HG02588 (cell line): Measurements from ENCODE around the gene CPNE1.

Experiments used
- ATAC-seq: cut with Tn5 transposase; IDR thresholded peaks from one replicate; pipeline ENCODE4 v1.9.1; 2021; ENCODE audit warnings: mild to moderate bottlenecking, moderate library complexity; ENCODE audit not compliant: unreplicated experiment

CPNE1 gene

DNA sequence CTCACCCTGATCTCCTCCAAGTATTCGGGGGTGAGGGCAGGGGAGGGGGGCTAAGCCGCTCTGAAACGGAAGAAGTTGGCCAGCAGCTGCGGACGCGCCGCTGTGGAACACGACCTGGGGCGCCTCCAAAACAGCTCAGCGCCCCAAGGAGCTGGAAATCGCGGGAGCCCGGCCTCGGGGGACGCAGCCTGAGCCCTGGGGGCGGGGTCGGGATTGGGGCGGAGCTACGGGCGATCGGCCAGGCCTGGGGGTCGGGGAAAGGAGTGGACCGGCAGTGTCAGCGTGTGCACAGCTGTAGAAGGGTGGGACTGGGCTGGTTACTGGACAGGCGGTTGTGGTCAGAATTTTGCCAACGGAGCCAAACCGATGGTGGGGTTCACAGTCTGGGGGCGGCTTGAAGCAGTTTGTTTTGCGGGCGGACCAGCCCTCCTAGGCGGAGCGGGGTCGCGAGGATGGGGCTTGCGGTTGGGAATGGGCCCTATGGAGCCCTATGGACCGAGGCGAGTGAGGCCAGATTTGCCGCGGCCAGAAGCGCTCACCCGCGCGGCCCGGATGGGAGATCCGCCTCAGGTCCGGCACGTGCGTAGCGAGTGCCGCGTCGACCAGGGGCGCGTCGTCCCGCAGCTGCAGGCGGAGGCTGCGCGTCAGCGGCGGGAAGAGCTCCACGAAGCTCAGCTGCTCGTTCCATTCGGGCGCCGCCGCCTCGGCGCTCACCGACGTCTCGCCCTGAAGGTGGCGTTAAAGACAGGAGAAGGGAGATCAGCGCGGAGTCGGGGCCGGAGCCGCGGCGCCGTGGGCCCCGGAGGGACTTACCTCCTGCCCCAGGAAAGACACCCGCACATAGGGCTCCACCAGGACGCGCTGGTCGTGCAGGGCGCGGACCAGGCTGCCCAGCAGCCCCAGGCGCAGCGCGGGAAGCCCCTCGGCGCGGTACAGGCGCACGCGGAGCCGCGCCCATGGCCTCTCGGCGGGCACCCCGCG lies 63.4 kb downstream of the CPNE1 start:
- ATAC-seq: no peak

DNA sequence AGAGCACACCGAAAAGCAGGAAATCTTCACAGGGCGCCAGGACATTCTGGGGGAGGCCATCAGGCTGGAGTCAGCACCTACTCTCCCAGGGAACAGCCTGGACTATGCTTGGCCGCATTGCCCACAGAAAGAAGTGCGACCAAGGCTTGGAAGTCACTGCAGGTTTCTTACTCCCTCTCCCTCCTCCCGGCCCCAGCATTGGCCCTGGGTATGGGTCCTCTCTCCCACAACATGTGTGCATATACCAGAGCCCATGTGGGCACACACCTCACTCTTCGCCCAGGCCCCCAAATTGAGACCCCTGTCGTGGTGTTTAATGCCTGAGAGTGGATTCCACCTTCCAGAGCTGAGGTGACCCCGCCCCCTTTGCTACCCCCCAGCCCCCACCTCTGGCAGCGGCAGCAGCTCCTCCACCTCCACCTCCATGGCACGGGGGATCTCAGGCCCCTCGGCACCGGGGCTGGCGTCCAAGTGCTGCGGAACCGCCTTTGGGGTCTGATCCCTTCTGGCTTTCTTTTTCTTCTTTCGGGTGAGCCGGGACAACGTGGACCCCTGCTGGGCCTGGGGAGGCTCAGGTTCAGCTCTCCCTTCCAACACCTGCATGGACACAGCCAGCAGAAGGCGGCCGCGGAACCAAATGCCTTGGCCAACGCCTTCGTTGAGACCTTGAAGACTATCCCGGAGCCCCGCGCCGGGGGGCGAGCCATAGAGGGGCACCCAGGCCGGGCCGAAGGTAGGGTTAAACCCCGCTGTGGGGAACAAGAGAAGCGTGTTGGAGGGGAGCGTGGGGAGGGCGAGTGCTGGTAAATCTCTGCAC lies 64.3 kb downstream of the CPNE1 start:
- ATAC-seq: no peak

DNA sequence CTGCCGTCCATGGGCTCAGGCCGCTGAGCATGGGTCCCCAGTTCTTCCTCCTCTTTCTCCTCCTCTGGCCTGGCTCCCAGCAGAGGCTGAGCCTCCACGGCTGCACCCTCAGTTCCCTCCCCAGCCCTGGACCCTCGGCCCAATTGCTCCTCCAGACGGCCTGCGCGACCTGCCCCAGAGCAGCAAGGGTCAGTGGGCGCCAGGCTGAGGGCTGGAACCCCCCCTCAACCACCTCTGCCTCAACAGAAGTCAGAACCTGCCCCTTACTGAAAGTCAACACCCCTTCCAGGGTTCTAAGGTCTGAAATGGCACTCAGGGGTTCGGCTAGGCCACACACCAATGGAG lies 65.0 kb downstream of the CPNE1 start:
- no peak for ATAC-seq

DNA sequence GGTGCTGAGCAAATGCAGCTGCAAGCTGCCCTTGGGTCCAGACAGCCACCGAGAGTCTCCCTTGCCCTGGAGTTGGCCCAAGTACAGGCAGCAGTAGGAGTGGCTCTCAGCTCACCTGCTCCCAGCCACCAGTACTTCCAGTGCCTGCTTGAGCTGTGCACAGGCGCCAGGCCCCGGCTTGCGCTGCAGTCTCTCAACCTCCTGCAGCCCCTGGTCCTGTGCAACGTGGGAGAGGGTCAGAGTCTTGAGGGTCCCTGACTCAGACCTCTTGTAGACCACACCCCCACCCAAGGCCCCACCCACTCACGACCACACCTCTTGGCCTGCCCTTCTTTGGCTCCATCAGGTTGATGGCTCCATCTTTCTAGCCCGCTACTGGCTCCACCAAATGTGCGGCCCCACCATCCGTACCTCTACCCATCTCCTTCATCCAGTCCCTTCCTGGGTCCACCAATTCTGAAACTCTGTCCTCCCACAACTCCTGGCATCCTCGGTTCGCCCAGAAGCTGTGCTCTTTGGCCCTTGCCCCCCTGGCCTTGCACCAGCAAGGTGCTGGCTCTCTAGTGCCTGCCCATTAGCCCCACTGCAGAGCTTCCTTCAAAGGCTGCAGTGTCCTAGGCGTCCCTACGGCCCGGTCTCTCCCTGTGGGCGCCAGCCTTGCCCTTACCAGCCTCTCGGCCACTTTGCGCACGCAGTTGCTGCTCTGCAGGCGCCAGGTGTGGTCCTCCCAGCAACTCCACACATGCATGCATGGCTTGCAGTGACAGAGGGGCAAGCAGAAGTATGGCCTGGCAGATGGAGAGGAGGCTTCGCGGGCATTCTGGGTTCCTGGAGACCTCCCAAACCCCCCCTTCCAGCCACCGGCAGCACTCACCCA lies 65.6 kb downstream of the CPNE1 start:
- no peak for ATAC-seq

DNA sequence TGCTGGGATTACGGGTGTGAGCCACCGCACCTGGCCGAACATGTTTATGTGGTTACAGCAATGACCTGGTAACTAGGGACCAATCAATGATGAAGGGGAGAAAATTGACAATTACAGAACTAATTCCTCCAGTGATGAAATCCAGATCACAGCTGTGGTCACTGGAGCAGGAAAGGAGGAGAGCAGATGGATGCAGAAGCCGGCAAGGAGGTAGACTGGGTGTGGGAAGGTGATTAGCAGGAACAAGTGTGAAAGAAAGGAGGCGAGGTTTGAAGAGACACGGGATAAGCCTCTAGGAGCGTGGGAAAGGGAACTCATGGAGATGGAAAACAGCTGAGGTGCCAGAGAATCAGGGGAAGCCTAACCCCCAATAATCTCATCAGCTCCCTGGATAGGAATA lies 66.2 kb downstream of the CPNE1 start:
- ATAC-seq: no peak

DNA sequence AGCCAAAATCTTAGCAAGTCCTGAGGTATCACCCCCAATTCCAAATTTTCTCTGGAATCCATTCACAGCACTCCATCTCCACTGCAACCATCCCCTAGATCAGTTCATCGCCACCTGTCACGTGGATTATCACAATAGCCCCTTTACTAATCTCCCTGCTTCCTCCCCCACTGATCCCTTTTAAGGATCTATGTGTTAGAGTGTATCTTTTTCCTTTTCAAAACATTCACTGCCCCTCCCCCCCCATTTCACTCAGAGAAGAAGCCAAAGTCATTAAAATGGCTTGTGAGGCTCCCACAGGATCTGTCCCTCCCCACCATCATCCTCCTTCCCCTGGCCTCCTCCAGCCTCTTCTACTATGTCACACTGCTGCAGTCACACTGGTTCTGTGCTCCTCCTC lies 67.5 kb downstream of the CPNE1 start:
- no peak for ATAC-seq

DNA sequence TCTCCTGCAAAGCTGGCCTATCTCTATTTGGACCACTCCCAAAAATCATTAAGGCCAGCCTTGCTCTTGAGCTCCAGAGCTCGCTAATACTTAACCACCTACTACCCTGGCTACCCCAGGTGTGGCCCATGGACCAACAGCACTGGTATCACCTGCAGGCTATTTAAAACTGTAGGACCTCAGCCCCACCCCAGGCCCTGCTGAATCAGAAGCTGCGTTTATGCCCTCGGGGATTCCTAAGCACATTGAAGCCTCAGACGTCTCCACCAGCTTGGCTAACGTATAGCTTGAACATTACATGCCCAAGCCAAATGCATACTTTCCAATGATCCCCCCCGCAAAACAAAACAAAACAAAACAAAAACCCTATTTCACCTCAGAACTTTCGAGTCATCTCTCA lies 68.8 kb downstream of the CPNE1 start:
- no peak for ATAC-seq

DNA sequence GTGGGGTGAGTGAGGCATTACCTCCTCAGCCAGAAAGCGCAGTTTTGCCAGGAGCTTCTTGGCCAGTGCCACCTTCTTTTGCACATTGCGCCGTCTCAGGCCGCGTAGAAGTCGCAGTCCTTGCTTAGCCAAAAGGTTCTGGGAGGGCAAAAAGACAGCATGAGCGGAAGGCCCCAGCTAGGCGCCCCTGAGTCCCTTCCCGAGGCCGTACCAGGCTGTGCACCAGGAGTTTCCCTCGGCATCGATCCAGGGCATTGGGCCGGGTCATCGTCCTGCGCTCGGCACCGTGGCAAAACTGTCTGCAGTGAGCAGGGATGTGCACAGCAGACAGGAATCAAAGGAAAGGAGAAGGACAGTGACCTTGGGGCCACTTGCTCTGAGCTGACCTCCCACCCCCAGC lies 69.2 kb downstream of the CPNE1 start:
- no peak for ATAC-seq

DNA sequence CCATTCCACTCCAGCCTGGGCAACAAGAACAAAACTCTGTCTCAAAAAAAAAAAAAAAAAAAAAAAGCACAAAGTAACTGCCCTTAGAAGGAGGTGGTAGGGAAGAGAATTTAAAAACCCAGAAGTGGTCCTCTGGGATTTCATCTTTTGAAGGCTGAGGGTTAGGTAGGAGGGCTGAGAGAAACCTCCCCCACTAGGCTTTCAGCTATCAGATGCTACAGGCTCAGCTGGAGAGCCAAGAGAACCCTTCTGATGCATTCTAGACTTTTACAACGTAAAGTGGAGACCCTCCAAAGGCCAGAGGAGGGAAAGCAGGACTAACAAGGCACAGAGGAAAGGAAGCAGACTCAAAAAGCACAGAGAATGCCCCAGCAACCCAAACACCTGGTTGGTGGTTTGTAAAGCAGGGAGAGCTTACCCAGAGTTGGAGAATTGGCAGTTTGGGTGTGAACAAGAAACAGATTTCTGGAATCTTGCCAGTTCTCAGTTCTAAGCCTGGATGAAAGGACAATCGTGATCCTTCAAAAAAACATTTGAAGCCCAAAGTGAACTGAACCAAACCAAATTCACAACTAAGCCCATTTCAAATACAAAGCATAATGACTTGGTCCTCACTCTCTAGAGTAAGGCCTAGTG lies 72.2 kb downstream of the CPNE1 start:
- no peak for ATAC-seq

DNA sequence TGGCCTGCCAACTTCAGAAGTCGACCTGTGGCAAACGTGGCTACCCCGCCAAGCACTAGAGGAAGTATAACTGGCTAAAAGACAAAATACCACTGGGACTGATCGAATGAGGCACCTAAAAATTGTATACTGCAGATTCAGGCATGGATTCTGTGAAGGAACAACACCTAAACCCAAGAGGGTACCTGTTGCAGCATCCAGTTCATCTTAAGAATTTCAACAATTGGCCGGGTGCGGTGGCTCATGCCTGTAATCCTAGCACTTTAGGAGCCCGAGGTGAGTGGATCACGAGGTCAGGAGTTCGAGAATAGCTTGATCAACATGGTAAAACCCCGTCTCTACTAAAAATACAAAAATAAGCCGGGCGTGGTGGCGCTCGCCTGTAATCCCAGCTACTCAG lies 76.3 kb downstream of the CPNE1 start:
- ATAC-seq: no peak

DNA sequence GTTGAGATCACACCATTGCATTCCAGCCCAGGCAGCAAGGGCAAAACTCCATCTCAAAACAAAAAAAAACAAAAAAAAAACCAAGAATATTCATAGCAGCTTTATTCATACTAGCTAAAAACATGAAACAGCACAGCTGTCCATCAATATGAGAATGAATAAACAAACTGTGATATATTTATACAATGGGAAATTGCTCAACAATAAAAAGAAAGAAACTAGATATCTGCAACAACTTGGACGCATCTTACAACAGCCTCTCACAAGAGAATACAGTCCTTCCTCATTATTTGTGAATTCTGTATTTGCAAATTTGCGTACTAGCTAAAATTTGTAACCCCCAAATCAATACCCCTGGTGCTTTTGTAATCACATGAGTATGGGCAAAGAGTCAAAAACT lies 77.3 kb downstream of the CPNE1 start:
- ATAC-seq: no peak

DNA sequence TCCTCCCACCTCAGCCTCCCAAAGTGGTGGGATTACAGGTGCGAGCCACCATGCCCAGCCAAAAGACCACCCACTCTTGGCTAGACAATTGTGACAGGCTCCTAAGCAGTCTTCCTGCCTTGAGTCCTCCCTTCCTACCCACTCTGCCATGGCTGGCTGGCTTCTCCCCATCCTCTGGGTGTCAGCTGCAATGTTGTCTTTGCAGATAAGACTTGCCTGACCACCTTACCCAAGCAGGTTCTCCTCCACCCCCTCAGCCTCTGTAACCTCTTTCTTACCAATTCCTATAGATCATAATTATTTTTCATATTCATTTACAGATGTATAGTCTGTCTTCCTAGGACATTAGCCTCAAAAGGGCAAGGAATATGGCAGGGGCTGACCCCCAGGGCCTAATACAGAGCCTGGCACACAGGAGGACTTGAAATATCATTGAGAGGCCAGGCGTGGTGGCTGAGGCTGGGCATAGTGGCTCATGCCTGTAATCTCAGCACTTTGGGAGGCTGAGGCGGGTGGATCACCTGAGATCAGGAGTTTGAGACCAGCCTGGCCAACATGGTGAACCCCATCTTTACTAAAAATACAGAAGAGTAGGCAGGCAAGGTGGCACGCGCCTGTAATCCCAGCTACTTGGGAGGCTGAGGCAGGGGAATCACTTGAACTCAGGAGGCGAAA lies 77.8 kb downstream of the CPNE1 start:
- ATAC-seq: no peak

DNA sequence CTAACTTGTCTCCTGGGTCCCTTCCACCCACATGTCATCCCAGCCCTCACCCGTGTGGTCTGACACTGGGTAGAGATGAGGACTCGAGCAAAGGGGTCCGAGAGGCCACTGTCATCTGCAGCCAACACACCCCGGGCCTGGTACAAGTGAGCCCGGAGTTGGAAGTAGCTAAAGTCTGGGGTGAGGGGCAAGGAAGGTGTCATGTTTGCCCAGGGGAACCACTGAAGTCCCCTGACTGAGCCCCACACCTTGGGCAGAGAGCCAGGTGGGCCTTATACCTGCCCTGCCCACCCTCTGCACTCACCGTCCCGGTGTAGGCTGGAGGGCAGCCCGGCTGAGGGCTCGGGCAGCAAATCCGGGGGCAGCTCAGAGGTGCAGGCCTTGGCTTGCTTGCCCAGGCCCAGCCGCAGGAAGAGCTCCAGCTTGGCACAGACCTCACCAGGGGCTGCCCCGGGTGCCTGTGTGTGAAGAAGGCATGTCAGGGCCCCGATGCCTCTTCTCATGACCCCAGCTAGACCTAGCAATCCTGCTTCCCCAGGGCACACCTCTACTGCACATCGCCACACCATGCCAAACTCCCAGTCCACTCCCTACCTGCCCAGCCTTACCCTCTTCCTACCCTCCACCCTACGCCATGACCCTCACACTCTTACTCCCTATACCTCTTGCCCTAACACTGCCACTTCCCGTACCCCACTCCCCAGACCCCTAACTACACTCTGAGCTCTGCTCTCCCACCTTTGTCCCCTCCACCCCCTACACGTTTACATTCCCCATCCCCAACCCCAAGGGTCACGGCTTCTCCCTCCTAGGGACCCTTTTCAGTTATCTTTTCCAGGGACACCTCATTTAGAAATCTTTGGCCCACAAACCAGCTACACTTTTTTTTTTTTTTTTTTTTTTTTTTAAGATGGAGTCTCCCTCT lies 80.8 kb downstream of the CPNE1 start:
- no peak for ATAC-seq

DNA sequence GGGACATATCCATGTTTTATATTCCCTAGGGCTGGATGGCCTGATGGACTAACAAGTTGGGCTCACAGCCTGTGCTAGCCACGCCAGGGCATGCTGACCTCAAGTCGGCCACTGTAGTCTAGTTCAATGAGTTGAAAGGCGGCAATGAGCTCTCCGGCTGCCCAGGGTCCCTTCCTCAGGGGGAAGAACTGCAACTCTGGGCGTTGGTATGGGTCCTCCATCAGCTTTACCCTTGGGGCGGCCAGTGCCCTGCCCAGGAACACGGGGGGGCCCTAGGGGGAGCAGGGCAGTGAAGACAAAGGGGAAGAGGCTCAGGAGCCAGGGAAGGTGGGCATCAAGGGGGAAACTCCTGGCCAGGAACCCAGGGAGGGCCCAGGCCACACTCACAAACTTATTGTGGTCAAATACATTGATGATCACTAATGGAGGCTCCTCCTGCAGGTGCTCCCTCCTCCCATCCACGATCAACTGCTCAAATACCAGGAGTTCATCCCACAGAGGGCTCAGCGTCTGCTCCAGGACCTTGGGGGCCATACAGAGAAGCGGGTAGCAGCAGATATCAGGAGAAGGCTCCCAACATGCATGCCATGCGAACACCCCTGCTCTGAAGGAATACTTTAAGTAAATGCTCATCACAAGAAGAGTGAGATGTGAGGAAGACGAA lies 81.8 kb downstream of the CPNE1 start:
- no peak for ATAC-seq

DNA sequence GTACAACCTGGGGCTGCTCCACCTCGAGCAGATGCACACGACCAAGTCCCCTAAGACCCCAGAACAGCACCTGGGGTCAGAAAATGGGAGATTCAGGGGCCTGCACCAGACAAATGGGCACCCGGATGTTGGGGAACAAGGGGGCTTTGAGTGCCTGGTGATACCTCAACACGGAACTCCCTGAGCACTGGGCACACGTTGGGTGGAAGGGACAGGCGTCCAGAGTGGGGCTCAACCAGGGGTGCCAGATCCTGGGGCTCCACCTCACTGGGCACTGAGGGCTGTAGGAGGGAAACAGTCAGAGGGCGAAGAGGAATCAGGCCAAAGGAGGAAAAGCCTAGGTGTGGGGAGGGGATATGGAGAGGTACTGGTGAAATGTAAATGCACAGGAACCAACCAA lies 82.6 kb downstream of the CPNE1 start:
- ATAC-seq: no peak

DNA sequence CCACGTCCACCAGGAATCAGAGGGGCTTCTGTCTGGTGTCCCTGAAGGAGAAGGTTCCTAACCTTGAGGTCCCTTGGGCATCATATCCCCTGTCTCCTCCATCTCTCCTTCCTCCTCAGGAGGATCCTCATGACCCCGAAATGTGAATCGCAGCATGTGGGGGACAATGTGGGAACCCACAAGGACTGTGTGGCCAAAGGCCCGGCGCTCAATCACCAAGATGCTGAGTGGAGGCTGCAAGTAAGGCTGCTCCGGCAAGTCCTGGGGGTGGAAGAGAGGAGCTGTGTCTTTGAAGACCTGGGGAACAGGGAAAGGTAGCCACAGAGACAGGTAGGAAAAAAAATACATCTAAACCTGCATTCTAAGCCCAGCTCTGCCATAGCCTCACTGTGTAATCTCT lies 85.5 kb downstream of the CPNE1 start:
- no peak for ATAC-seq

DNA sequence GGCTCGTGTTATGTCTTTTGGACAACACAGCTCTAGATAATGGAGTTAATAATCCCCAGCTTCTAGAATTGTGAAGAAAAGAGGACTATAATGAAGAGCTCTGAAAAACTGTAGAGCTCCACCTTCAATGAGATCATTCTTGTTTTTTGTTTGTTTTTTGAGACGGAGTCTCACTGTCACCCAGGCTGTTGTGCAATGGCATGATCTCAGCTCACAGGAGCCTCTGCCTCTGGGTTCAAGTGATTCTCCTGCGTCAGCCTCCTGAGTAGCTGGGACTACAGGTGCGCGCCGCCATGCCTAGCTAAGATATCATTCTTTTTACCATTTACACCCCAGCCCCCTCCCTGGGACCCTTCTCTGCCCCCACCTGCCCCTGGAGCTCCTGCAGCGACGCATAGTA lies 86.2 kb downstream of the CPNE1 start:
- ATAC-seq: no peak

DNA sequence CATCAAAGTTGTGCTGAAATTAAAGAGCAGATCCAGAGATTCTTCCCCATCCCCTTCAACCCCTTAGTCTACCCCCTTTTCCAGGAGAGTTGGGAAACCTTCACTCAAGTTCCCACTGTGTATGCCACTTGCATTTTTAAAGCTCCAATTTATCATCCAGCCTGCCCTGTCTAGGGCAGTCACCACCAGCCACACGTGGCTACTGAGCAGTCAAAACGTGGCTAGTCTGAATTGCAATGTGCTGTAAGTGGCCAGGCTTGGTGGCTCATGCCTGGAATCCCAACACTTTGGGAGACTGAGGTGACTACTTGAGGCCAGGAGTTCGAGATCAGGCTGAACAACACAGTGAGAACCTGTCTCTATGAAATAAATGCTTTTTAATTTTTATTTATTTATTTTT lies 87.9 kb downstream of the CPNE1 start:
- no peak for ATAC-seq
